Nephron (organoid): Measurements from ENCODE around the gene ANXA10.

Experiments used
- H3K27ac Mint-ChIP-seq, 3 experiments: 2 replicates each; pipeline ENCODE4 v1.8.0; 2020; ENCODE audit warnings: mixed read lengths in 3 of 3, mild to moderate bottlenecking in 2 of 3, moderate library complexity in 1 of 3
- H3K27me3 Mint-ChIP-seq: 2 replicates; pipeline ENCODE4 v1.8.0; 2021; ENCODE audit warnings: low read depth, mild to moderate bottlenecking, moderate library complexity, mixed read lengths
- H3K36me3 Mint-ChIP-seq: 2 replicates; pipeline ENCODE4 v1.8.0; 2020; ENCODE audit warnings: low read depth, mixed read lengths
- H3K4me1 Mint-ChIP-seq: 2 replicates; pipeline ENCODE4 v1.8.0; 2020; ENCODE audit warnings: mixed read lengths
- H3K4me3 Mint-ChIP-seq, 3 experiments: 2 replicates each; pipeline ENCODE4 v1.8.0; 2020; ENCODE audit warnings: mild to moderate bottlenecking in 3 of 3, mixed read lengths in 3 of 3, moderate library complexity in 2 of 3
- H3K9me3 Mint-ChIP-seq: 2 replicates; pipeline ENCODE4 v1.8.0; 2020; ENCODE audit warnings: mixed read lengths
- TF ChIP-seq, protein P1 (sequence below), 3 experiments: fragments of 200-600 bp; sonication (generic); IDR thresholded peaks; one replicate each; pipeline ENCODE4 v1.5.0; 2021; ENCODE audit warnings: antibody characterized with exemption in 3 of 3; ENCODE audit not compliant: unreplicated experiment in 3 of 3

ANXA10 gene

DNA sequence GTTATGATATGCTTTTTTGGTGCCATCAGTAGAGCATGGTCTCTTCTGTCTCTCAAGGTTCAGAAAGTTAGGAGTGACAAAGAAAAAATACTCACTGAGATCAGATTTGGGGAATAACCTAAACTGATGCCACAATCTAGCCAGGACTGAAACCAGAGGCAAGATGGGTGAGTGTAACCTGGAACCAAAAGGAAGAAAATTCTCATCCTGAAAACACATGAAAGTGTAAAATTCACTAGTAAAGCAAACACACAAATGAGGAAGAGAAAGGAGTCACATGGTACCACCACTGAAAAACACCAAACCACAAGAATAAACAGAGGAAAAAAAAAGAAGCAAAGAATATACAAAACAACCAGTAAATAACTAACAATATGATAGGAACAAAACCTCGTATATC, 96.4 kb downstream of the ANXA10 start:
- no peak overlapping the region for H3K4me3 Mint-ChIP-seq
- H3K36me3 Mint-ChIP-seq = no peaks in the 10 kb centered on the region

DNA sequence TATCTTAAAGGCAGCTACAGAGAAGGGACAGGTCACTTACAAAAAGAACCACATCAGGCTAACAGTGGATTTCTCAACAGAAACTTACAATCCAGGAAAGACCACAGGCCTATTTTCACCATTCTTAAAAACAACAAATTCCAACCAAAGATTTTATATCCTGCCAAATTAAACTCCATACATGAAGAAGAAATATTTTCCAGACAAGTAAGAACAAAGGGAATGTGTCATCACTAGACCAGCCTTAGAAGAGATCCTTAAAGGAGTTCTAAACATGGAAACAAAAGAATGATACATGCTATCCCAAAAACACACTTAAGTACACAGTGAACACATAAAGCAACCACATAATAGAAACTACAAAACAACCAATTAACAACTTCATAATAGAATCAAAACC, 105.6 kb downstream of the ANXA10 start:
- no peaks in the 10 kb centered on the region for H3K4me1 Mint-ChIP-seq
- no peaks in the 10 kb centered on the region for H3K27me3 Mint-ChIP-seq
- H3K27ac Mint-ChIP-seq = no peak overlapping the region
- peaks cover 3% of the 10 kb centered on the region for H3K36me3 Mint-ChIP-seq
- H3K9me3 Mint-ChIP-seq = peaks cover 25% of the 10 kb centered on the region
- H3K4me3 Mint-ChIP-seq = no peak overlapping the region
- TF ChIP-seq, protein P1, sequence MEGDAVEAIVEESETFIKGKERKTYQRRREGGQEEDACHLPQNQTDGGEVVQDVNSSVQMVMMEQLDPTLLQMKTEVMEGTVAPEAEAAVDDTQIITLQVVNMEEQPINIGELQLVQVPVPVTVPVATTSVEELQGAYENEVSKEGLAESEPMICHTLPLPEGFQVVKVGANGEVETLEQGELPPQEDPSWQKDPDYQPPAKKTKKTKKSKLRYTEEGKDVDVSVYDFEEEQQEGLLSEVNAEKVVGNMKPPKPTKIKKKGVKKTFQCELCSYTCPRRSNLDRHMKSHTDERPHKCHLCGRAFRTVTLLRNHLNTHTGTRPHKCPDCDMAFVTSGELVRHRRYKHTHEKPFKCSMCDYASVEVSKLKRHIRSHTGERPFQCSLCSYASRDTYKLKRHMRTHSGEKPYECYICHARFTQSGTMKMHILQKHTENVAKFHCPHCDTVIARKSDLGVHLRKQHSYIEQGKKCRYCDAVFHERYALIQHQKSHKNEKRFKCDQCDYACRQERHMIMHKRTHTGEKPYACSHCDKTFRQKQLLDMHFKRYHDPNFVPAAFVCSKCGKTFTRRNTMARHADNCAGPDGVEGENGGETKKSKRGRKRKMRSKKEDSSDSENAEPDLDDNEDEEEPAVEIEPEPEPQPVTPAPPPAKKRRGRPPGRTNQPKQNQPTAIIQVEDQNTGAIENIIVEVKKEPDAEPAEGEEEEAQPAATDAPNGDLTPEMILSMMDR (IDR thresholded peaks at IDR 0.05; ENCODE audit: unreplicated experiment in 3 of 3) = no peak

More for the DNA sequence above, 96.4 kb downstream of the ANXA10 start:
- peaks cover 5% of the 10 kb centered on the region for H3K4me1 Mint-ChIP-seq
- H3K9me3 Mint-ChIP-seq = no peaks in the 10 kb centered on the region
- TF ChIP-seq, protein P1 (IDR thresholded peaks at IDR 0.05; ENCODE audit: unreplicated experiment in 3 of 3) = no peak
- H3K27me3 Mint-ChIP-seq = no peaks in the 10 kb centered on the region
- no peak overlapping the region for H3K27ac Mint-ChIP-seq

DNA sequence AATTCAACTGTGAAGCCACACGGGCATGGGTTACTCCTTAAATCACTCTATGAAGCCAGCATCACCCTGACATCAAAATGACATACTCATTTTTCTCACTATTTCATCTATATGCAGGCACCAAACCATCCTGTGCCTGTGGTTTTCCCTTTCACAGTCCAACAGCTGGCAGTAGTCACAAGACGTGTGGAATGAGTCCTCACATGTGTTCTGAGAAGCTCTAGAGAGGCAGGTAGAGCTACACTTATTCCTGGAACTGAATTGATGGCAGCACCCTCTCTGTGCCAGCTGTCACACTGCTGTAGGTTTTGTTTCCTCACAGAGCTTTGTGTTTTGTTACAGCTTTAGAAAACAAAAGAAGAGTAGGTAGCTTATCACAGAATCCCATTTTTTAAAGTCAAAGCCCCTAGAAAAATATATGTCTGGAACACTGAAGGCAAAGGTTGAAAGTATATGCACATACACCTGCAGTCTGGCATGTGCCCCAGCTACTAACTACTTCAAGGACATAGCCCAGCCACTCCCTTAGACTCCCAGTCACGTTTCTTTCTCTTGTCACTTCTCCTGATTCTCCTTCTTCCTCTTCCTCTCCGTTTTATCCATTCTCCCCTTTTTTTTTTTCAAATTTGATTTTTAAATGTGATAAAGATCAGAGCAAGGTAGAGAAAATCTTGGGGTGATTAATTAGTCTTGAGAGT, 107.1 kb downstream of the ANXA10 start:
- H3K36me3 Mint-ChIP-seq = peaks cover 6% of the 10 kb centered on the region
- TF ChIP-seq, protein P1 (IDR thresholded peaks at IDR 0.05; ENCODE audit: unreplicated experiment in 3 of 3) = no peak
- no peaks in the 10 kb centered on the region for H3K4me1 Mint-ChIP-seq
- H3K9me3 Mint-ChIP-seq = peaks cover 31% of the 10 kb centered on the region
- H3K27me3 Mint-ChIP-seq = no peaks in the 10 kb centered on the region
- no peak overlapping the region for H3K4me3 Mint-ChIP-seq
- H3K27ac Mint-ChIP-seq = no peak overlapping the region

DNA sequence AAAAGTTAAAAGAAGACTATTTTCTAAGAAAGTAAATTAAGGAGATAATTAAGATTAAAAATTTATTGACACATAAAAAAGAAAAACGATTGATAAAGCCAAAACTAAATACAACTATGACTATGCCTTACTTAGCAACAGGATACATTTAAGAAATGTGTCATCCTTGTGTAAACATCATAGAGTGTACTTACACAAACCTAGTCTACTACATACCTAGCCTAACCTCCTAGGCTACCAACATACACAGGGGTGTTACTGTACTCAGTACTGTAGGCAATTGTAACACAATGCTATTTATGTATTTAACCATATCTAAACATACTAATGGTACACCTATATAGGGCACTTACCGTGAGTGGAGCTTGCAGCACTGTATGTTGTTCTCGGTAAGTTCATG, 108.3 kb downstream of the ANXA10 start:
- H3K27ac Mint-ChIP-seq = no peak overlapping the region
- peaks cover 41% of the 10 kb centered on the region for H3K9me3 Mint-ChIP-seq
- no peaks in the 10 kb centered on the region for H3K27me3 Mint-ChIP-seq
- H3K4me3 Mint-ChIP-seq = no peak overlapping the region
- H3K4me1 Mint-ChIP-seq = no peaks in the 10 kb centered on the region
- peaks cover 8% of the 10 kb centered on the region for H3K36me3 Mint-ChIP-seq
- TF ChIP-seq, protein P1 (IDR thresholded peaks at IDR 0.05; ENCODE audit: unreplicated experiment in 3 of 3) = no peak

DNA sequence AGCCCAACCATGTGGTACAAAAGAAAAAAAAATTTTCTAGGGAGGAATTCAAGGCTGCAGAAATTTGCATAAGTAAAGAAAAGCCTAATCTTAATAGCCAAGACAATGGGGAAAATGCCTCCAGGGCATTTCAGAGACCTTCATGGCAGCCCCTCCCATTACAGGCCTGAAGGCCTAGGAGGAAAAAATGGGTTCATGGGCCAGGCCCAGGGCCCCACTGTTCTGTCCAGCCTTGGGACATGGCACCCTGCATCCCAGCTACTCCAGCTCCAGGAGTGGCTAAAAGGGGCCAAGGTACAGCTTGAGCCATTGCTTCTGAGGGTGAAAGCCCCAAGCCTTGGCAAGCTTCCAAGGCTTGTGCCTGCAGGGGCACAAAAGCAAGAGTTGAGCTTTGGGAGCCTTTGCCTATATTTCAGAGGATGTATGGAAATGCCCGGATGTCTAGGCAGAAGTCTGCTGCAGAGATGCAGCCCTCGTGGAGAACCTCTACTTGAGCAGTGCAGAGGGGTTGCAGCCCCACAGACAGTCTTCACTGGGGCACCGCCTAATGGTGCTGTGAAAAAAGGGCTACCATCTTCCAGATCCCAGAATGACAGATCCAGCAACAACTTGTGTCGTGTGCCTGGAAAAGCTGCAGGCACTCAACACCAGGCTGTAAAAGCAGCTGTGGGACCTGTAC, 111.0 kb downstream of the ANXA10 start:
- Mint-ChIP-seq H3K4me3 (no peak overlapping the region), H3K4me1 (no peaks in the 10 kb centered on the region), H3K27ac (no peak overlapping the region), H3K9me3 (peaks cover 36% of the 10 kb centered on the region), H3K27me3 (no peaks in the 10 kb centered on the region), H3K36me3 (peaks cover 12% of the 10 kb centered on the region)
- TF ChIP-seq, protein P1 (IDR thresholded peaks at IDR 0.05; ENCODE audit: unreplicated experiment in 3 of 3) = no peak
